ELR (cell line): ENCODE measurements around the gene KIF6.
"Not testable (repeated sequence)": the region's sequence is repeated elsewhere in the genome, so short reads cannot be mapped to it uniquely, and the experiment has no call there.

Experiments used
- DNase-seq: peaks from one replicate; pipeline ENCODE4 v3.0.0-alpha.2; 2015; ENCODE audit warnings: low read depth

The KIF6 gene

GRCh38 chr6:39714802-39715201 lies 10.4 kb downstream of the KIF6 start:
- no peak for DNase-seq

- DNase-seq = no peak
Measured at GRCh38 chr6:39707962-39708683, 17.1 kb downstream of the KIF6 start.

DNA sequence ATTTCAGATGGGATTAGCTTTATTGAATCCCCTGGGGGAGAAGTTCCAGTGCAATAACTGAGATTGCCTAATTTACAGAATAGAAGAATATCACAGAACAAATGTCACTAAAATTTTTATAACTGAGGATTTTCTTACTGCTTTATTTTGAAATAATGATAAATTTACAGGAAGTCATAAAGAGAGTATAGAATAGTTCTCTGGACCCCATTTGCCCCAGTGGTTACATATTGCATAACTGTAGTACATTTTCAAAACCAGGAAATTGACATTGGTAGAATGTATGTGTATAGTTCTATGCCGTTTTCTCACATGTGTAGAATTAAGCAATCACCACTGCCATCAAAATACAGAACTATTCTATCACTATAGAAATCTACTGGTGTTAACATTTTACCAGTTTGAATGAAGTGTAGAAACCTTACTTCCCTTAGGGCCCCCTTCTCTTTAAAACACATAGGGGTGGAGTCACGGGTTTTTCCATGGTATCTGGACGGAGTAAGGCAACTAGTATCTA lies 18.3 kb downstream of the KIF6 start:
- DNase-seq = no peak

GRCh38 chr6:39702265-39702664 lies 22.9 kb downstream of the KIF6 start:
- DNase-seq = no peak

GRCh38 chr6:39700362-39700761 lies 24.8 kb downstream of the KIF6 start:
- DNase-seq = no peak

DNA sequence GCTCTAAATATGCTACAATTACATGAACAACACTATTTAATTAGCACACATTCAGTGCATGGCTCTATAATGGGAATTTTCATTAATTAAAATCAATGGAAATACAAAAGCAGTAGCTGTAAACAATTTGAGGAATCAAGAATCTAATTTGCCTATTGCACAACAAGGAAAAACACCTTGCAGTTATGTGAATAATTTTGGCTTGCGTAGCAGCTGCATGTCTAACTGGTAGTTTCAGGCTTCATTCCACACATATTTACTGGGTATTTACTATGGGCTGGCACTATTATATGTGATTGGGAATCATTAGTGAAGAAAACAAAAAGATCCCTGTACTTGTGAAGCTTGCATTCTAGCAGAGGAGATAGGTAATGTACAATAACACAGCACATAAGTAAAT lies 26.4 kb downstream of the KIF6 start:
- DNase-seq = no peak

- DNase-seq = no peak
Measured at GRCh38 chr6:39696986-39697788, 28.0 kb downstream of the KIF6 start.

DNA sequence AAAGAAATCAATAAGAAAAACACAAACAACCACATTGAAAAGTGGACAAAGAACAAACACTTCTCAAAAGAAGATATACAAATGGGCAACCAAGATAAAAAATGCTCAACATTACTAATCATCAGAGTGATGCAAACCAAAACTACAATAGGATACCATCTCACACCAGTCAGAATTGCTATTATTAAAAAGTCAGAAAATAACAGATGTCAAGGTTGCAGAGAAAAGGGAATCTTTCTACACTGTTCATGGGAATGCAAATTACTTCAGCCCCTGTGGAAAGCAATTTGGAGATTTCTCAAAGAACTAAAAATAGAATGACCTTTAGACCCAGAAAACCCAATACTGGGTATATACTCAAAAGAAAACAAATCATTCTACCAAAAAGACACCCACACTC lies 29.8 kb downstream of the KIF6 start:
- no peak for DNase-seq

DNA sequence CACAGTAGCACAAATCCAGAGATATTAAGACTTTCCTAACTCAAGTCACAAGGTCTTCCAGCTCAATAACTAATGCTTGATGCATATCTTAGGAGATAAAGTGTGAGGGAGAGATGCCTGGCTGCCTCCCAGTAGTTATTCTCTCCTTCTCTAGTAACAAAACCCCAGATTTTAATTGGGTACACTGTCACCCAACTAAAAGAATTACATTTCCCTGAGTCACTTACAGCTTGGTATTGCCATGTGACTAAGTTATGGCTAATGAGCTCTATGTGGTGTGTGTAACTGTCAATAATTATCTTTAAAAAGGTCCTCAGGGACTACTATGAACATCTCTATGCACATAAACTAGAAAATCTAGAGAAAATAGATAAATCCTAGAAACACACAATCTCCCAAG lies 32.0 kb downstream of the KIF6 start:
- DNase-seq = no peak

- DNase-seq = peak; percentile 10
Measured at GRCh38 chr6:39688494-39688893, 36.7 kb downstream of the KIF6 start.

DNA sequence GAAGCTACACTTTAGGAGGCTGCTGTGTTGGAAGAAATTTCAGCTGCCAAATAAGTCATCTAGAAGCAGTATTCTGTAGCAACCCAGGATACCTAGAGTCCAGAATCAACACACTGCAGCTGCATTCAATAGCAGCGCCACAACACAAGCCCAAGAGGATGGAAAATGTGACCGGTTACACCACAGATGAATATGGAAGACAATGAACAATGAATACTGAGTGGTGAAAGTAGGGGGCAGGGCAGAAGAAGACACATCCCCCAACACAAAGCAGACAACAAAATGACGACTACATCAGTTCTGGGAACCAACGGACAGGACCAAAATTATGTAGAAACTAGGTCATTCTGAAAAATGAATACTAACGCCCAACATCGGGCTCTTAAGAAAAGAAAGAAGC lies 38.2 kb downstream of the KIF6 start:
- no peak for DNase-seq

DNA sequence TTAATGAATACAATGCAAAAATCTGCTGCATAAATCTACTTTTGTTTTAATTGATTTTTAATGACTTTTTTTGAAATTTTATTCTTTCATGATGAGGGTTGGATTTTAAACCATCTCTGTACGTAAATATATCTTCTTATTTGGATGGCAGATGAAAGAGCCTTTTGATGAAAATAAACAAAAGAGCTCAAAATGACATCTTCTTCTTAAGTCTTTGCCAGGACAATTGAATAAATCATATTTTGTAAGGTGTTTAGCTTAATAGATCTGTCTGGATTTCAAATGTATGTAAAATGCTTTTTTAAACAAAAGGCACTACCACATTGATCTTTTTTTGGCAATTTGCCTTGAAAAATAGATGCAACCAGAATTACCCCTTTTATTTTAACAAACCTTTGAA lies 39.3 kb downstream of the KIF6 start:
- DNase-seq = no peak

- DNase-seq = no peak
Measured at GRCh38 chr6:39685489-39685826, 39.8 kb downstream of the KIF6 start.

- DNase-seq = peak; percentile 4
Measured at GRCh38 chr6:39684790-39685488, 40.3 kb downstream of the KIF6 start.

- peak; percentile 12 for DNase-seq
Measured at GRCh38 chr6:39681674-39682121, 43.5 kb downstream of the KIF6 start.

GRCh38 chr6:39678914-39679313 lies 46.3 kb downstream of the KIF6 start:
- no peak for DNase-seq

GRCh38 chr6:39677318-39677717 lies 47.9 kb downstream of the KIF6 start:
- DNase-seq = not testable (repeated sequence)

GRCh38 chr6:39670519-39670918 lies 54.7 kb downstream of the KIF6 start:
- no peak for DNase-seq

DNA sequence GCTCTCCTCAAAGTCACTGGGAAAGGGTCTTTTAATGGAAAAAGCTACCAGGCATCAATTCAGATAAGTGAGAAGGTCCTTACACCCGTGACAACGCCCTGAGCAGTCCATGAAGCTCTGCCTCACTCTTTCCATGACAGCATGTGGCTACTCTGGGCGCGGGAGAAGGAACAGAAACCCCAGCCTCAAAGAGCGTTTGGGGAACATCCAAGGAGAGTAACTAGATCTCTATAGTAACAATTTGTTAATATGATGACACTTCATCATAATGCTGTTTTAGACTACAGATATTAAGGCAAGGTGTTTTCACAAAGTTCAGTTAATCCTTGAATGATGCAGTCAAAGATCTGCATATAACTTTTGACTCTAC lies 55.2 kb downstream of the KIF6 start:
- no peak for DNase-seq

DNA sequence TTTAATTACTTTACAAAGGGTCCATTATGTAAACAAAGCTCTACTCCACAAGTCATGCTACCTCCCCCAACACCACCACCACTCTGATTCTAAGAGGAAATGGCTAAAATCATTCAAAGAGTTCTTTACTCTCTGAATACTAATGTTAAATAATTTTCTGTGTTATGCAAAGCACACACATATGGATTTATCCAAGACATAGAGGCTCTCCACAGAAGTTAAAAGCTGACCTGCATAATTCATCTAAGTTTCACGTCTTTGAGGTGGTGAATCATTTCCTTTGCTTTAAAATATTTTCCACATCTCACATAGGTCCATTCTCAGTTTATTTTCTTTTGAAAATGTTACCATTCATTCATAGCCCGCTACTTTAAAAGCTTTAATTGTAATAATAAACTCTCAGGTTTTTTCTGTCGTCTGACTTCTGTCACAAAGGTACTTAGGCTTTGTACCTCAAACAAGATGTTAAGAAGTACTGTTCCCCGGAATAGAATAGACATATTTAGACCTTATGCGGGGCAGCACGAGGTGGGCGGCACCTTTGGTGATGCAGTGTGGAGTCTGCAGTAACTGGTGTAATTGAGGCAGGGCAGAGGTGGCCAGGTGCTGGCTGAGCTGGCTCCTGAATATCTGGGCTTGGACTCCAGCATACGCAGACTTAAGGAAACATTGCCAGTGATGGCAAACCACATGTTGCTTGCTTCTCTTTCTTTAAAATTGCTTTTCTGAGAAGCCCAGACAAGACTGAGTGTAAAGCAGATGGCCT lies 55.8 kb downstream of the KIF6 start:
- peak; percentile 11 for DNase-seq

- DNase-seq = no peak
Measured at GRCh38 chr6:39666706-39667489, 58.3 kb downstream of the KIF6 start.
